Ectodermal cell (in vitro differentiated cells): ENCODE measurements around the gene SRD5A2.

Experiments used
- H3K27ac ChIP-seq: 2 replicates; pipeline ENCODE4 v1.7.0; 2013; ENCODE audit warnings: mild to moderate bottlenecking, low read depth, low read length; ENCODE audit not compliant: insufficient read depth, poor library complexity, severe bottlenecking
- H3K27me3 ChIP-seq: 2 replicates; pipeline ENCODE4 v1.7.0; 2013; ENCODE audit warnings: mild to moderate bottlenecking, low read length; ENCODE audit not compliant: insufficient read depth, control insufficient read depth, poor library complexity, severe bottlenecking
- H3K36me3 ChIP-seq: one replicate; pipeline ENCODE4 v1.7.0; 2013; ENCODE audit warnings: low read length; ENCODE audit not compliant: control insufficient read depth, insufficient read depth
- H3K4me1 ChIP-seq: one replicate; pipeline ENCODE4 v1.7.0; 2013; ENCODE audit warnings: low read length; ENCODE audit not compliant: control insufficient read depth, insufficient read depth
- H3K4me3 ChIP-seq: 2 replicates; pipeline ENCODE4 v1.7.0; 2013; ENCODE audit warnings: low read depth, low read length, control low read depth; ENCODE audit not compliant: insufficient read depth
- H3K9me3 ChIP-seq: 2 replicates; pipeline ENCODE4 v1.7.0; 2013; ENCODE audit warnings: mild to moderate bottlenecking, low read length, moderate library complexity; ENCODE audit not compliant: control insufficient read depth
- WGBS, 2 experiments: methylation state at CpG; one replicate each; pipeline ENCODE4 v1.1.7; 2013; ENCODE audit warnings: missing lambda C conversion rate in 2 of 2; 5-methylcytosine and 5-hydroxymethylcytosine counted together

Gene SRD5A2

GRCh38 chr2:31563273-31563839, 17.4 kb downstream of the SRD5A2 start:
- Histone ChIP-seq H3K27me3 (peaks cover 4% of the 10 kb centered on the region), H3K27ac (no peak overlapping the region), H3K36me3 (no peaks in the 10 kb centered on the region), H3K4me1 (no peaks in the 10 kb centered on the region), H3K9me3 (no peaks in the 10 kb centered on the region), H3K4me3 (no peak overlapping the region)
- 52 to 58% methylated on average over 1 of the region's 1 CpG for WGBS, 2 experiments

GRCh38 chr2:31561823-31562222, 18.9 kb downstream of the SRD5A2 start:
- Histone ChIP-seq H3K4me1 (no peaks in the 10 kb centered on the region), H3K27me3 (peaks cover 4% of the 10 kb centered on the region), H3K9me3 (no peaks in the 10 kb centered on the region), H3K36me3 (no peaks in the 10 kb centered on the region), H3K27ac (no peak overlapping the region), H3K4me3 (no peak overlapping the region)
- 50% methylated on average over 1 of the region's 1 CpG; no CpG with 5 or more reads in 1 of the 2 experiments for WGBS, 2 experiments

GRCh38 chr2:31558401-31559295, 22.1 kb downstream of the SRD5A2 start:
- no peaks in the 10 kb centered on the region for H3K4me1 ChIP-seq
- peaks cover 1% of the 10 kb centered on the region for H3K27me3 ChIP-seq
- no peak overlapping the region for H3K27ac ChIP-seq
- no peaks in the 10 kb centered on the region for H3K9me3 ChIP-seq
- 85 to 87% methylated on average over 6 of the region's 7 CpGs for WGBS, 2 experiments
- H3K36me3 ChIP-seq: no peaks in the 10 kb centered on the region
- H3K4me3 ChIP-seq: no peak overlapping the region

GRCh38 chr2:31556940-31557339, 23.8 kb downstream of the SRD5A2 start:
- Histone ChIP-seq H3K9me3 (no peaks in the 10 kb centered on the region), H3K4me1 (no peaks in the 10 kb centered on the region), H3K4me3 (no peak overlapping the region), H3K27me3 (no peaks in the 10 kb centered on the region), H3K36me3 (no peaks in the 10 kb centered on the region), H3K27ac (no peak overlapping the region)

GRCh38 chr2:31555967-31556706, 24.6 kb downstream of the SRD5A2 start:
- Histone ChIP-seq H3K27ac (no peak overlapping the region), H3K9me3 (no peaks in the 10 kb centered on the region)
- WGBS, 2 experiments: 79 to 87% methylated on average over 3 of the region's 3 CpGs

GRCh38 chr2:31553362-31553761, 27.4 kb downstream of the SRD5A2 start:
- H3K4me3 ChIP-seq: no peak overlapping the region
- no peaks in the 10 kb centered on the region for H3K9me3 ChIP-seq
- no peaks in the 10 kb centered on the region for H3K4me1 ChIP-seq
- no peak overlapping the region for H3K27ac ChIP-seq
- H3K36me3 ChIP-seq: no peaks in the 10 kb centered on the region
- WGBS, 2 experiments: 91% methylated on average over 2 of the region's 2 CpGs
- no peaks in the 10 kb centered on the region for H3K27me3 ChIP-seq

More at GRCh38 chr2:31555967-31556706, 24.6 kb downstream of the SRD5A2 start:
- Histone ChIP-seq H3K27me3 (no peaks in the 10 kb centered on the region), H3K4me1 (no peaks in the 10 kb centered on the region), H3K36me3 (no peaks in the 10 kb centered on the region), H3K4me3 (no peak overlapping the region)

- no peaks in the 10 kb centered on the region for H3K36me3 ChIP-seq
- no peaks in the 10 kb centered on the region for H3K9me3 ChIP-seq
- H3K4me1 ChIP-seq: no peaks in the 10 kb centered on the region
- H3K27ac ChIP-seq: no peak overlapping the region
- H3K27me3 ChIP-seq: no peaks in the 10 kb centered on the region
- 81 to 95% methylated on average over 1 of the region's 2 CpGs for WGBS, 2 experiments
- no peak overlapping the region for H3K4me3 ChIP-seq
Observed at GRCh38 chr2:31547485-31547884, 33.3 kb downstream of the SRD5A2 start.

GRCh38 chr2:31541853-31542252, 38.9 kb downstream of the SRD5A2 start:
- Histone ChIP-seq H3K4me3 (no peak overlapping the region), H3K27me3 (no peaks in the 10 kb centered on the region), H3K9me3 (no peaks in the 10 kb centered on the region), H3K4me1 (no peaks in the 10 kb centered on the region), H3K36me3 (no peaks in the 10 kb centered on the region), H3K27ac (no peak overlapping the region)

- WGBS, 2 experiments: 40 to 55% methylated on average over 2 to 3 of the region's 3 CpGs
- Histone ChIP-seq H3K4me1 (no peaks in the 10 kb centered on the region), H3K9me3 (no peaks in the 10 kb centered on the region), H3K36me3 (no peaks in the 10 kb centered on the region), H3K27me3 (no peaks in the 10 kb centered on the region), H3K4me3 (no peak overlapping the region), H3K27ac (no peak overlapping the region)
Observed at GRCh38 chr2:31539505-31539904, 41.2 kb downstream of the SRD5A2 start.

- no peaks in the 10 kb centered on the region for H3K9me3 ChIP-seq
- WGBS, 2 experiments: 90 to 100% methylated on average over 2 of the region's 2 CpGs
- H3K4me1 ChIP-seq: no peaks in the 10 kb centered on the region
- no peak overlapping the region for H3K27ac ChIP-seq
- no peak overlapping the region for H3K4me3 ChIP-seq
- no peaks in the 10 kb centered on the region for H3K27me3 ChIP-seq
- H3K36me3 ChIP-seq: no peaks in the 10 kb centered on the region
Observed at GRCh38 chr2:31535768-31536167, 45.0 kb downstream of the SRD5A2 start.
